ENCODE results near the gene EVX1. TPM values are rescaled to one million over a fixed set of nuclear protein-coding genes. Genes with fewer than 3 reads are reported as not detected.

EVX1 gene
- not detected for total RNA-seq

DNA sequence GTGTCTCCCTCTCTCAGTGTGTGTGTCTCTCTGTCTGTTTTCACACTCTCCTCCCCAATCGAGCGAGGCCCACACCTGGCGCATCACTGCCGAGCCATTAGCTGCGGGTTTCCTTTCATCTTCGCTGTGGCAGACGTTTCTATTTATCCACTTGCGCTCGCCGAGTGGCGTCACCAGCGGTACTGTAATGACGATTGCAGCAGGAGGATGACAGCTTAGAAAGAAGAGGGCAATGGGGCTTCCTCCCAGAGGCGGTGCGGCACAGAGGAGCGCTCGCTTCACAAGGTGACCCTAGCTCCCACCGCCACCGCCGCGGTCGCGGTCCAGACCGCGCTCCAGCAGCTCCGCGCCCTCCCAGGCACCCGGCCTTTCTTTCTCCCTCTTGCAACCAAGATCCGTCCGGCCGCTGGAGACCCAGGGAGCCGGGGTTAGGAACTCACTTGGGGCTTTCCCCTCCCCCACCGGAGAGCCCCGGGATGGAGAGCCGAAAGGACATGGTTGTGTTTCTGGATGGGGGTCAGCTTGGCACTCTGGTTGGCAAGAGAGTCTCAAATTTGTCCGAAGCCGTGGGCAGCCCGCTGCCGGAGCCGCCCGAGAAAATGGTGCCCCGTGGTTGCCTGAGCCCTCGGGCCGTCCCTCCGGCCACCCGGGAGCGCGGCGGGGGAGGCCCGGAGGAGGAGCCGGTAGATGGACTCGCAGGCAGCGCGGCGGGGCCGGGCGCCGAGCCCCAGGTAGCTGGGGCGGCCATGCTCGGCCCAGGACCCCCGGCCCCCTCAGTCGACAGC, at the start of gene EVX1:
TSS of gene EVX1 (plus strand) at position 248 of the 785 bp plus-strand sequence. CDS start at position 477, 229 bp downstream.
- TF ChIP-seq, protein P1, sequence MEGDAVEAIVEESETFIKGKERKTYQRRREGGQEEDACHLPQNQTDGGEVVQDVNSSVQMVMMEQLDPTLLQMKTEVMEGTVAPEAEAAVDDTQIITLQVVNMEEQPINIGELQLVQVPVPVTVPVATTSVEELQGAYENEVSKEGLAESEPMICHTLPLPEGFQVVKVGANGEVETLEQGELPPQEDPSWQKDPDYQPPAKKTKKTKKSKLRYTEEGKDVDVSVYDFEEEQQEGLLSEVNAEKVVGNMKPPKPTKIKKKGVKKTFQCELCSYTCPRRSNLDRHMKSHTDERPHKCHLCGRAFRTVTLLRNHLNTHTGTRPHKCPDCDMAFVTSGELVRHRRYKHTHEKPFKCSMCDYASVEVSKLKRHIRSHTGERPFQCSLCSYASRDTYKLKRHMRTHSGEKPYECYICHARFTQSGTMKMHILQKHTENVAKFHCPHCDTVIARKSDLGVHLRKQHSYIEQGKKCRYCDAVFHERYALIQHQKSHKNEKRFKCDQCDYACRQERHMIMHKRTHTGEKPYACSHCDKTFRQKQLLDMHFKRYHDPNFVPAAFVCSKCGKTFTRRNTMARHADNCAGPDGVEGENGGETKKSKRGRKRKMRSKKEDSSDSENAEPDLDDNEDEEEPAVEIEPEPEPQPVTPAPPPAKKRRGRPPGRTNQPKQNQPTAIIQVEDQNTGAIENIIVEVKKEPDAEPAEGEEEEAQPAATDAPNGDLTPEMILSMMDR (IDR thresholded peaks at IDR 0.05; ENCODE audit: low read depth), result no peak

- TF ChIP-seq, protein P1 (IDR thresholded peaks at IDR 0.05; ENCODE audit: low read depth), result no peak
These were observed 49.1 kb upstream of the EVX1 start for GRCh38 chr7:27193335-27194001.

GRCh38 chr7:27194002-27194352, 48.6 kb upstream of the EVX1 start:
- TF ChIP-seq, protein P1 (IDR thresholded peaks at IDR 0.05; ENCODE audit: low read depth), result no peak

GRCh38 chr7:27194686-27195379, 47.8 kb upstream of the EVX1 start:
- TF ChIP-seq, protein P1 (IDR thresholded peaks at IDR 0.05; ENCODE audit: low read depth), result no peak

- TF ChIP-seq, protein P1 (IDR thresholded peaks at IDR 0.05; ENCODE audit: low read depth), result no peak
These were observed 46.3 kb upstream of the EVX1 start for GRCh38 chr7:27196287-27196767.

DNA sequence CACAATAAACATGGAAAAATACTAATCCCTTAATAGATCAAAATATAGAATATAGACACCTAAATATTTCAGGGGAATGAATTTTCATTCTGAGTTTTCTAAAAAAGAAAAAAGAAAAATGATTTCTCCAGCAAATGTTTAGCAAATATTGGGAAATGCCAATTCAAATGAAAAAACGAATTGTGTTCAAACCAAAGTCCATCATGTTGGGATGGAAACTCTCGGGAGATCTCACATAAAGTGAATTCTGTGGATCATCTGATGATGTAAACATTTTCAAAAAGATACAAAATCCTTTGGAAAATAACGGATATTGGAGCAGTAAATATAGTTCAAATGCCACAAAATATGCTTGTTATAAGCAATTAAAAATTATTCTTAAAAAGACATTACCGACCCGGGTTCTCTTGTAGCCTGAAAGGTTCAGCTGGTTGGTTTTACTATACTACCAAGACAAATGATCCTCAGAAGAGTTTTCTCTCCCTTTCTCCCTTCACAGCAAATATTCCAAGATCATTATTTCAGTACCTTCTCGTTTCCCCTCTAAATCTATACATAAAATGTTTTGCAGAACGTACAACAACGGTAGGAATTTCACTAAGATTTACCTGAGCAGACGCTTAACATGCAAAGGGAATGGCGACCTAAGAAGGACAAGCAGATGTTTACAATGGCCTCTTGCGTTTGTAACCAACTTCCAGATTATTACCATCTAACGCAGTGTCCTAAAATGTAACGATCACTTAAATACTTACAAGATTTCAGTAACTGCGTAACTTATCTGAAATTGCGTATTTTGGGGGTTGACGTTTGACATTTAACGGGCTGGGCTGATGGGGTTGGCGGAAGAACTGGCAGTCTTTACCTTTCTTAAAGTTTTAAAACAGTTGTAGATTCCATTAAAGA, 45.2 kb upstream of the EVX1 start:
- TF ChIP-seq, protein P1 (IDR thresholded peaks at IDR 0.05; ENCODE audit: low read depth), result no peak

All from subcutaneous adipose tissue (tissue), 4 donors.